Retina (tissue), 1 donor: ENCODE results near the gene ELAVL2.

ENCODE experiments used
- DNase-seq: peaks from one replicate; pipeline ENCODE4 v3.0.0-alpha.2; 2016

The ELAVL2 gene

DNA sequence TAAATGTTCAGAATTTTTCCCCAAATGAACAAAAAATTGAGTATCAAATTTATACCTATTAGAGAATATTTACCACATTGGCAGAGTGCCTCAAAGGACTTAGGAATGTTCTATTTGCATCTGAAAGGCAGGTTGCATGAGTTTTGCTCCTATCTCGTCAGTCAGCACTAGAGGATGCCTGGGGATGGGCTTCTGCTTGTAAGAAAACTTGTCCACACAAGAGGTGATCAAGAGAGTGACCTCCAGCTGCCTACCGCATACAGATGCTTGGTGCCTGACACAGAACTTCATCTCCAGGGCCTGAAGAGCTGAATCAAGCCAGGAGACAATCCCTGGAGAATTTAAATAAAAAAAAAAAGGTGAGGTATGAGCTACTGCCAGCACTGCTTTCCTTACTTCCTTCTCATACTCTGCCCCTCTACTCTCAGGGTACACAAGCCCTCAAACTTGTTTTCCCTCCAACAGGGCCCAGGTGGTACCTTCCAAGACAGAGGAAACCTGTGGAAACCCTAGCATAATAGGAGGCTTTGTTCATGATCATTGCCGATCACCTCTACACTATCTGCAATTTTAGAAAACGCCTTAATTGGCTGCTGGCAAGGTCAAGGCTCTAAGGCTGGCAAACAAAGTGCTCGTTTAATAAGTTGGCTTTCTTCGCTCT is 166.6 kb downstream of the ELAVL2 start:
- no peak for DNase-seq

DNA sequence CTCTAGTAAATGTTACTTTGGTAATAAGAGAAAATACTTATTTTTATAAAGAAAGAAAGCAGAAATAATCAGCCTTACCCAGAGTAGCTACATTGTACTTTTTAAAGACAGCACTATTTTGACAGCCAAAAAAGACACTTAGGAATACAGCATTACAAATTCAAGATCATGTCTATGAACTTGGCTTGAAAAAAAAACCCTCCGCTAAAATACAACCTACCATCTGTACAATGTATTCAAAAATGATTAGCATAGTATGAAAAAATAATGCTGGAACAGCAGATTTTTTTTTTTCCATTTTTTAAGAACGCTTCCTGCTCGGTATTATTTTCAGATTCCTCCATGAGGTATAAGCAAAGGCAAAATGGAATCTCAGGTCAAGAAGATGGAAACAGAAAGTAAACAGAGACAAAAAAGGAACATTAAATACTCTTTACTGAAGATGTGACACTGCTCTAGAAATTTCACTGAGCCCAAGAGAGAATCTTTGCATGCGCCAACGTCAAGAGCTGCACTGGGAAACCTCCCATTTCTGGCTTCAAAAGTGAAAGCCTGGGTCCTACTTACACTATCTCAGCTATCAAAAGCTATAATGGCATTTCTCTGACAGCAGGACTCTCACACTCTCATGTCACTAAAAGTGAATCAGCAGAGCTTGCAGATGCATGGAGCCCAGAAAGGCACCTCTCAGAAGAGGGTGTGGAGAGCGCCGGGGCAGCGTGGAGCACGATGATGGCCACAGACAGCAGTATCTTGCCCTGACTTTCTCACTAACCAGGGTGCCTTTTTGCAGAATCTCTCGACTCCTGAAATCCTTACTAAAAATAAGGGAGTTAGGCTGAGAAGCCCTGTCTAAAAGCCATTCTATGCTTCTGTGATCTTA is 167.4 kb downstream of the ELAVL2 start:
- DNase-seq = no peak

DNA sequence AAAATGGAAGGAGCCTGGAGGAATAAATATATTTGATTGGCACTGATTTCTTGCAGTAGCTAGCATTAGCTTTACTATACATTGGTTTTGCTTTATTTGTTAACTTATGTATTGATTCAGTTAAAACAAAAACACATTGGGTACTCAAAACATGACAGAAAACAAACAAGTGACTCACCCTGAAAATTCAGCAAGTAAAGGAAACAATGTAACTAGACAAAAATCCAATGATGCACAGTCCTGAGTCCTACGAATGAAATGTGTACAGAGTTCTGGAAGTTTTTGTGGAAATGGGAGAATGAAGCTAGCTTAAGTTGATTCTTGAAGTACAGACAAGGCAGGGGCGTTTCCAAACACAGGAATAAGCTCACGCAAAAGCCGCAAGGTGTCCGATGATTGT is 175.0 kb downstream of the ELAVL2 start:
- DNase-seq = no peak

DNA sequence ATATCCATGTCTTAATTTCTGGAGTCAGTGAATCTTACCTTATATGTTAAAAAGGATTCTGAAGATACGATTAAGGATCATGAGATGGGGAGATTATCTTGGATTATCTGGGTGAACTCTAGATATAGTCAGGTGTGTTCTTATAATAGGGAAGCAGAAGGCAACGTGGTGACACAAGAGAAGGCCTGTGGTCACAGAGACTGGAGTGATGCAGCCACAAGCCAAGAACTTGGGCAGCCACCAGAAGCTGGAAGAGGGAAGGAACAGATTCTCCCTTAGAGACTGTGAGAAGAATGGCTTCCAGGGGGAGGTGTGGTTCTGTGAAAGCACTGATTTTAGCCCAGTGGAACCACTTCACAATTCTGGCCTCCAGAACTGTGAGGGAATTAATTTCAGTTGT is 177.4 kb downstream of the ELAVL2 start:
- DNase-seq = no peak

DNA sequence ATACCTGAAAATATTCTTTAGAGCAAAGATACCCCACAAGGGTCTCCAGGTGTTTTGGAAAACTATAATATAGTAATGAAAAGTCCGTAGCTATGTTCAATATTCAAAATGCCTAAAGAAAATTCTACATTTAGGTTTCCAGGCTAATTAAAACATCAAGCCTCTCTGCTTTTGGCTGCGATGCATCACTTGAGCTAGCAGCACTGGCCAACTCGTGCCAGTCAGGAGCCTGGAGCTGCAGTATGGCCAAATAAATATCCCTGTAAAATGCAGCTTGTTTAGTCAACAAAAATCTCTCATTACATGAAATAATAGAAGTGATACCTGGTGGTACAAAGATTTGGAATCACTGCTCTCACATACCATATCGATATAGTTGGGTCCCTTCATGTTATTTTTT is 181.1 kb downstream of the ELAVL2 start:
- no peak for DNase-seq

DNA sequence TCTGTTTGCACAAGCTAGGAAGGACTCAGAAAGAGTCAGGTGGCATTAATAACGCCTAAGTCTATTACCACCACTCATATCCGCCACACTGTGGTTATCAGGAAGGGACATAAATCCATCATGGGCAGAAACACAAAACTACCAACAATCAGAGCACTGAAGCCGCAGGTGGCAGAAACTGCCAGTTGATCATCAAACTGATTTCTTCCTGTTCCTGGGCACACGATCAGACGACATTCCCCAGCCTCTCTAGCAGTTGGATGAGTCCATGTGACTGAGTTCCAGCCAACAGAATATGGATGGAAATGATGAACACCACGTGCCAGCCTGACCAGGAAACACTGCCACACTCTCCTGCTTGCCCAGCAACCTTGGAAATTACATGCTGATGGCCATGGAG is 181.7 kb downstream of the ELAVL2 start:
- DNase-seq = no peak

DNA sequence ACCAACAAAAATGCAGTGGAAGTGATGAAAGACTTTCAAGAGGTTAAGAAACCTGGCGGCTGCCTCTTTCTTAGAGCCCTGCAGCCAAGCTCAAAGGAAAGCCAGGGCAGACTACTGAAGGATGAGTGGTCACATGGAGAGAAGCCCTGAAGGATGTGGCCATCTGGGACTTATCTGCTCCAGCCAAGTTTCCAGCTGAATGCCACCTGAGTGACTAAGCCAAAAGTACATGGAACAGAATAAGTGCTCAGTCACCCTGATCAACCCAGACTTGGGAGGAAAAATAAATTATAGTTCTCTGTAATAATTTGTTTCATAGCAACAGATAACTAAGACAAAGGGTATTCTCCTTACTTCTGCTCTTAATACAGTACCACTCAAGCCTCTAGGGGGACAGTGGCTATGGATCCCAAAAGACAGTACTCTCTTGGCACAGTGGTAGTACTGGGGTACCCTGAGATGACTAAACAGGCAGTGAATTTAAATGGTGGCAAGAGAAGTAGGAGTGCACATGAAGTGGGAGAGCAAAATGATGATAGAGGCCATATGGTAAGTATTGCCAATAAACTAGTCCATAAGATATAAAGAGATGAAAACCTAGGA is 182.3 kb downstream of the ELAVL2 start:
- DNase-seq = no peak
